ENCODE results near the gene B4GALT6. TPM values are rescaled to one million over a fixed set of nuclear protein-coding genes. Genes with fewer than 3 reads are reported as not detected.

The B4GALT6 gene
- total RNA-seq, 1 donor from 2014 or later, result 16.3 TPM

GRCh38 chr18:31694297-31694696, 9.9 kb upstream of the B4GALT6 start:
- Histone ChIP-seq H3F3A (ENCODE audit: low read depth) (no peaks in the 10 kb centered on the region), H2AFZ (replicated peaks) (peak overlapping the region; percentile 66), H3K36me3 (no peaks in the 10 kb centered on the region), H3K27me3 (no peaks in the 10 kb centered on the region), H3K9ac (no peak overlapping the region), H4K20me1 (ENCODE audit: low read depth) (no peaks in the 10 kb centered on the region), H3K79me2 (ENCODE audit: low read depth) (no peaks in the 10 kb centered on the region), H3K27ac (no peak overlapping the region), H3K4me3 (no peak overlapping the region), H3K9me3 (ENCODE audit: low read depth) (peaks cover 5% of the 10 kb centered on the region), H3K4me2 (no peak overlapping the region), H3K4me1 (no peaks in the 10 kb centered on the region)
- Mint-ChIP-seq H3K27ac (no peak overlapping the region), H3K27me3 (ENCODE audit: insufficient read depth, low read depth) (no peaks in the 10 kb centered on the region), H3K9me3 (peaks cover 2% of the 10 kb centered on the region), H3K36me3 (no peaks in the 10 kb centered on the region), H3K4me1 (no peaks in the 10 kb centered on the region), H3K4me3 (no peak overlapping the region)
- TF ChIP-seq, protein P1, sequence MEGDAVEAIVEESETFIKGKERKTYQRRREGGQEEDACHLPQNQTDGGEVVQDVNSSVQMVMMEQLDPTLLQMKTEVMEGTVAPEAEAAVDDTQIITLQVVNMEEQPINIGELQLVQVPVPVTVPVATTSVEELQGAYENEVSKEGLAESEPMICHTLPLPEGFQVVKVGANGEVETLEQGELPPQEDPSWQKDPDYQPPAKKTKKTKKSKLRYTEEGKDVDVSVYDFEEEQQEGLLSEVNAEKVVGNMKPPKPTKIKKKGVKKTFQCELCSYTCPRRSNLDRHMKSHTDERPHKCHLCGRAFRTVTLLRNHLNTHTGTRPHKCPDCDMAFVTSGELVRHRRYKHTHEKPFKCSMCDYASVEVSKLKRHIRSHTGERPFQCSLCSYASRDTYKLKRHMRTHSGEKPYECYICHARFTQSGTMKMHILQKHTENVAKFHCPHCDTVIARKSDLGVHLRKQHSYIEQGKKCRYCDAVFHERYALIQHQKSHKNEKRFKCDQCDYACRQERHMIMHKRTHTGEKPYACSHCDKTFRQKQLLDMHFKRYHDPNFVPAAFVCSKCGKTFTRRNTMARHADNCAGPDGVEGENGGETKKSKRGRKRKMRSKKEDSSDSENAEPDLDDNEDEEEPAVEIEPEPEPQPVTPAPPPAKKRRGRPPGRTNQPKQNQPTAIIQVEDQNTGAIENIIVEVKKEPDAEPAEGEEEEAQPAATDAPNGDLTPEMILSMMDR (IDR thresholded peaks at IDR 0.05), result no peak
- TF ChIP-seq EZH2 (IDR thresholded peaks at IDR 0.05) (no peak), EZH2phosphoT487 (IDR thresholded peaks at IDR 0.05) (no peak)
- no peak for DNase-seq (ENCODE audit: low spot score)

DNA sequence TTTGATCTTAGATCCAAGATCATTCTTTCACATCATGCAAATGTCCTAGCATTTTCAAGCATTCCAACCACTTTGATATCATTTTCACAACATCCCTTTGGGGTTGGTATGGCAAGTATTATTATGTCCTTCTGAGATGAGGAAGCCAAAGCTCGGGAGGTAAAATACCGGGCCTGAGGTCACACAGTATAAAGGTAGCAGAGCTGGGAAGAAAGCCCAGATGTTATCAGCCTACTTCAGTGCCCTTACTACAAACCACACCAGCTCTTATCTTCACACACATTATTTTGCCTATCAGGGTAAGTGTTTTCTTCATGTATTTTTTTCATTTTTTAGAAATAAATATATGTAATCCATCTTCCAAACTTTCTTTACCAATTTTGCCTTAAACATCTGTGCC, 4.2 kb upstream of the B4GALT6 start:
- TF ChIP-seq EZH2 (IDR thresholded peaks at IDR 0.05) (no peak), EZH2phosphoT487 (IDR thresholded peaks at IDR 0.05) (no peak)
- TF ChIP-seq, protein P1 (IDR thresholded peaks at IDR 0.05), result no peak
- peaks cover 17% of the 10 kb centered on the region for H3K4me1 Mint-ChIP-seq
- H3K9ac ChIP-seq, result no peak overlapping the region
- H4K20me1 ChIP-seq (ENCODE audit: low read depth), result no peaks in the 10 kb centered on the region
- H3K9me3 ChIP-seq (ENCODE audit: low read depth), result no peaks in the 10 kb centered on the region
- peaks cover 42% of the 10 kb centered on the region for H3F3A ChIP-seq (ENCODE audit: low read depth)
- peaks cover 21% of the 10 kb centered on the region for H3K4me1 ChIP-seq
- H3K36me3 Mint-ChIP-seq, result no peaks in the 10 kb centered on the region
- no peak overlapping the region for H3K27ac Mint-ChIP-seq
- no peaks in the 10 kb centered on the region for H3K9me3 Mint-ChIP-seq
- H3K27ac ChIP-seq, result no peak overlapping the region
- H3K79me2 ChIP-seq (ENCODE audit: low read depth), result peaks cover 6% of the 10 kb centered on the region
- H3K36me3 ChIP-seq, result no peaks in the 10 kb centered on the region
- peaks cover 6% of the 10 kb centered on the region for H3K27me3 Mint-ChIP-seq (ENCODE audit: insufficient read depth, low read depth)
- no peak overlapping the region for H3K4me2 ChIP-seq
- DNase-seq (ENCODE audit: low spot score), result no peak
- no peaks in the 10 kb centered on the region for H3K27me3 ChIP-seq
- H3K4me3 ChIP-seq, result no peak overlapping the region
- no peak overlapping the region for H2AFZ ChIP-seq (replicated peaks)
- no peak overlapping the region for H3K4me3 Mint-ChIP-seq

GRCh38 chr18:31686986-31687928, 2.9 kb upstream of the B4GALT6 start:
- TF ChIP-seq, protein P1 (IDR thresholded peaks at IDR 0.05), result peak; percentile 10
- TF ChIP-seq EZH2phosphoT487 (IDR thresholded peaks at IDR 0.05) (peak; percentile 40), EZH2 (IDR thresholded peaks at IDR 0.05) (no peak)
- Histone ChIP-seq H3K4me1 (peaks cover 34% of the 10 kb centered on the region), H2AFZ (replicated peaks) (no peak overlapping the region), H3K9me3 (ENCODE audit: low read depth) (no peaks in the 10 kb centered on the region), H3K4me2 (peak overlapping the region; percentile 78), H3K36me3 (no peaks in the 10 kb centered on the region), H3K79me2 (ENCODE audit: low read depth) (peaks cover 20% of the 10 kb centered on the region), H3K9ac (no peak overlapping the region), H3K27ac (no peak overlapping the region), H4K20me1 (ENCODE audit: low read depth) (no peaks in the 10 kb centered on the region), H3K27me3 (no peaks in the 10 kb centered on the region), H3K4me3 (peak overlapping the region; percentile 27), H3F3A (ENCODE audit: low read depth) (peaks cover 47% of the 10 kb centered on the region)
- DNase-seq (ENCODE audit: low spot score), result peak; percentile 75
- Mint-ChIP-seq H3K4me1 (peaks cover 28% of the 10 kb centered on the region), H3K36me3 (no peaks in the 10 kb centered on the region), H3K9me3 (no peaks in the 10 kb centered on the region), H3K4me3 (peak overlapping the region; percentile 42), H3K27ac (no peak overlapping the region), H3K27me3 (ENCODE audit: insufficient read depth, low read depth) (peaks cover 7% of the 10 kb centered on the region)
